ENCODE measurements around the gene ZNF365. TPM values are rescaled to one million over a fixed set of nuclear protein-coding genes. Genes with fewer than 3 reads are reported as not detected.

The ZNF365 gene
- total RNA-seq, 1 donor from 2014 or later = 8.9 TPM

GRCh38 chr10:62374862-62375710 lies 917 bp downstream of the ZNF365 start:
- Histone ChIP-seq H3K9ac (ENCODE audit: low read length) (peak overlapping the region; percentile 80), H3K27me3 (ENCODE audit: insufficient read depth, low read length) (no peaks in the 10 kb centered on the region), H3K27ac (ENCODE audit: low read depth, low read length) (no peak overlapping the region), H2AFZ (ENCODE audit: low read depth, low read length) (peak overlapping the region; percentile 77), H3K4me1 (ENCODE audit: insufficient read depth, low read length) (peaks cover 14% of the 10 kb centered on the region), H3K9me3 (ENCODE audit: insufficient read depth, low read depth, low read length) (no peaks in the 10 kb centered on the region), H3K36me3 (ENCODE audit: insufficient read depth, low read length) (no peaks in the 10 kb centered on the region), H3K79me2 (ENCODE audit: insufficient read depth, low read length) (peaks cover 6% of the 10 kb centered on the region), H4K20me1 (ENCODE audit: insufficient read depth, low read length) (no peaks in the 10 kb centered on the region), H3K4me3 (ENCODE audit: insufficient read depth, low read depth, low read length) (peak overlapping the region; percentile 62), H3K4me2 (ENCODE audit: low read length) (peak overlapping the region; percentile 87)
- H3K36me3 Mint-ChIP-seq (ENCODE audit: low read depth, unreplicated experiment) = peaks cover 1% of the 10 kb centered on the region
- peak overlapping the region; percentile 91 for H3K4me3 Mint-ChIP-seq (ENCODE audit: unreplicated experiment)
- H3K27me3 Mint-ChIP-seq (ENCODE audit: low read depth, unreplicated experiment) = no peaks in the 10 kb centered on the region
- no peaks in the 10 kb centered on the region for H3K9me3 Mint-ChIP-seq (ENCODE audit: unreplicated experiment)
- DNase-seq (ENCODE audit: low read depth) = no peak
- H3K4me1 Mint-ChIP-seq (ENCODE audit: low read depth, unreplicated experiment) = peaks cover 34% of the 10 kb centered on the region
- H3K27ac Mint-ChIP-seq (ENCODE audit: unreplicated experiment) = no peak overlapping the region
- peak; percentile 50 for FAIRE-seq
- no peak for TF ChIP-seq EZH2 (IDR thresholded peaks at IDR 0.05; ENCODE audit: insufficient read depth, low read length)
- no peak for TF ChIP-seq CTCF (IDR thresholded peaks at IDR 0.05; ENCODE audit: insufficient read depth, low read depth, low read length)

GRCh38 chr10:62376071-62377025 lies 2.2 kb downstream of the ZNF365 start:
- H3K27me3 ChIP-seq (ENCODE audit: insufficient read depth, low read length) = no peaks in the 10 kb centered on the region
- H2AFZ ChIP-seq (ENCODE audit: low read depth, low read length) = no peak overlapping the region
- no peak overlapping the region for H3K27ac ChIP-seq (ENCODE audit: low read depth, low read length)
- no peaks in the 10 kb centered on the region for H3K9me3 Mint-ChIP-seq (ENCODE audit: unreplicated experiment)
- H3K9me3 ChIP-seq (ENCODE audit: insufficient read depth, low read depth, low read length) = no peaks in the 10 kb centered on the region
- no peak overlapping the region for H3K27ac Mint-ChIP-seq (ENCODE audit: unreplicated experiment)
- H3K36me3 Mint-ChIP-seq (ENCODE audit: low read depth, unreplicated experiment) = peaks cover 1% of the 10 kb centered on the region
- H3K4me1 Mint-ChIP-seq (ENCODE audit: low read depth, unreplicated experiment) = peaks cover 46% of the 10 kb centered on the region
- TF ChIP-seq CTCF (IDR thresholded peaks at IDR 0.05; ENCODE audit: insufficient read depth, low read depth, low read length) (no peak), EZH2 (IDR thresholded peaks at IDR 0.05; ENCODE audit: insufficient read depth, low read length) (no peak)
- FAIRE-seq (no peak), DNase-seq (ENCODE audit: low read depth) (no peak)
- H3K36me3 ChIP-seq (ENCODE audit: insufficient read depth, low read length) = no peaks in the 10 kb centered on the region
- no peaks in the 10 kb centered on the region for H3K27me3 Mint-ChIP-seq (ENCODE audit: low read depth, unreplicated experiment)
- no peak overlapping the region for H3K4me3 ChIP-seq (ENCODE audit: insufficient read depth, low read depth, low read length)
- H3K4me2 ChIP-seq (ENCODE audit: low read length) = no peak overlapping the region
- peaks cover 17% of the 10 kb centered on the region for H3K79me2 ChIP-seq (ENCODE audit: insufficient read depth, low read length)
- peaks cover 19% of the 10 kb centered on the region for H3K4me1 ChIP-seq (ENCODE audit: insufficient read depth, low read length)
- H3K4me3 Mint-ChIP-seq (ENCODE audit: unreplicated experiment) = peak overlapping the region; percentile 47
- H3K9ac ChIP-seq (ENCODE audit: low read length) = no peak overlapping the region
- H4K20me1 ChIP-seq (ENCODE audit: insufficient read depth, low read length) = no peaks in the 10 kb centered on the region
